CD4-positive, alpha-beta T cell treated with Interleukin-17A for 4 hours (primary cell): ENCODE results near the gene BLZF1.
"Not testable (repeated sequence)": the region's sequence is repeated elsewhere in the genome, so short reads cannot be mapped to it uniquely, and the experiment has no call there.

Source experiments
- DNase-seq: peaks from one replicate; pipeline ENCODE4 v3.0.0-alpha.2; 2020; ENCODE audit warnings: mixed read lengths

BLZF1 gene

DNA sequence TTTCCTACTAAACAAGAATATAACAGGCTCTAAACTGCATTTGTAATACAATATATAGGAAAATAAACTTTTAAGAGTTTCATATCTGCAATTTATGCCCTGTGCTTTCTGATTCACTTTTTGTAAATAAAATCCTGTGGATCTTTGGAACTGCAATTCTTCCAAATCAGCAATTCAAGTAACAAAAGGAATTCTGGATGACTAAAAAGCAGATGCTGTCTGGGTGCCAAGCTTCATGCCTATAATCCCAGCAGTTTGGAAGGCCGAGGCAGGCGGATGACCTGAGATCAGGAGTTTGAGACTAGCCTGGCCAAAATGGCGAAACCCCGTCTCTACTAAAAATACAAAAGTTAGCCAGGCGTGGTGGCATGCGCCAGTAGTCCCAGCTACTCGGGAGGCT is 6.7 kb upstream of the BLZF1 start:
- DNase-seq, result no peak

DNA sequence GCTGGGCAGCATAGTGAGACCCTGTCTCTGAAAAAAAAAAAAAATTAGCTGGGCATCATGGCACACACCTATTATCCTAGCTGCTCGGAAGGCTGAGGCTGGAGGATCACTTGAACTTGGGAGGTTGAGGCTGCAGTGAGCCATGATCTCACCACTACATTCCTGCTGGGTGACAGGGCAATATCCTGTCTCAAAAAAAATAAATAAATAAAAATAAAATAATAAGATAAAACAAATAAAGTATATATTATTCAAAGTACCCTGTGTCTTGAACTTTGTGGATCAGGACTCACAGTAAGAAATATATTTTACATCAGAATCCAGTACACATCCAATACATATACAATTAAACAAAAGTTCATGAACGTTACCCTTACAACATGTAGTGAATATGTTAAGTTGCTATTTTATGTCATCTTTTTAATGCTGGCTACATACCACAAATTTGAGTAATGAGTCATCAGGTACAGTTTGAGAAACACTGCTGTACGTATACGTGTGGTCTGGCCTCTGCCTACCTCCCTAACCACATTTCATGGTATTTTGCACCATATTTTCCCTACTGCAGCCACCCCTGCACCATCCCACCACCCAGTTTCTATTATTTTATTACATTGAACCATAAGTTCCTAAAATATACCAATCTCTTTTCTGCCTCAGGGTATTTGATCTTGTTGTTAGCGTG is 4.8 kb upstream of the BLZF1 start:
- peak; percentile 6 for DNase-seq

DNA sequence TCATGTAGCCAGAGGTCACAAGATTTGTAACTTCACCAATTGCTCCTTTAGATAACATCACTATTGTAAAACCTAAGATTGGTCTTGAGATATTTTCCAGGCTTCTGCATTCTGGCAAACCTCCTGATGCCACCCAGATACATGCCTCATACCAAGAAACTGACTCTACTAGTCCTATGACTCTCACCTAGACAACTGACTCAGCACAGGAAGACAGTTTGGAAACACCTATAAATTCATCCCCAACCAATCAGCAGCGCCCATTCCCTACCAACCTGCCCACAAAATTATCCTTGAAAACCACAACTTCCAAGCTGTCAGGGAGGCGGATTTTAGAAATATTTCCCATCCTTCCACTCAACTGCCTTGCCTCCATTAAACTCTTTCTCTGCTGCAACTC is 3.0 kb upstream of the BLZF1 start:
- no peak for DNase-seq

DNA sequence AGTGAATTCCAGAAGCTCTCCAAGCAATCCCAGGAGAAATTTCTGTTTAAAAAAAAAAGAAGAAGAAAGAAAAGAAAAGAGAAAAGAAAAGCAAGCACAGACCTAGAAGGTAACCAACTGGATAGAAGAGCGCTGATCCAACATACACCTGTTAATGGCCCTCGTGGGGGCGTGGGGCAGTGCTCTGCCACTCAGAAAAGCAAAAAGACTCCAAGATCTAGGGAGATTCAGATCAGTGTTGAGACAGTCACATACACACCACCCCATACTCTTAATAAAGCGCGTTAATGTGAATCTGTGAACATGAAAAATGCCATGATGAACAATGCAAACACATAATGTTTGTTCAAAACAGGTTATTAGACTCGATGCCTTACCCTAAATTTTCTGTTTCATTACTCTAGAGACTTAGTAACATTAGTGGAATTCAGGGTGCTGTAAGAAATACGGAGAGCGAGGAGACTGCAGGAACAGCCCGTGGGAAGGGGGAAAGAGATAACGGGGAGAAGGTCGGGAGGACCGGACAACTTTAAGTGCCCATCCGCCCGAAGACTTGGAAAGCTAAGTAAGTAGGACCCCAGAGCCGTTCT is 804 bp upstream of the BLZF1 start:
- DNase-seq, result no peak

DNA sequence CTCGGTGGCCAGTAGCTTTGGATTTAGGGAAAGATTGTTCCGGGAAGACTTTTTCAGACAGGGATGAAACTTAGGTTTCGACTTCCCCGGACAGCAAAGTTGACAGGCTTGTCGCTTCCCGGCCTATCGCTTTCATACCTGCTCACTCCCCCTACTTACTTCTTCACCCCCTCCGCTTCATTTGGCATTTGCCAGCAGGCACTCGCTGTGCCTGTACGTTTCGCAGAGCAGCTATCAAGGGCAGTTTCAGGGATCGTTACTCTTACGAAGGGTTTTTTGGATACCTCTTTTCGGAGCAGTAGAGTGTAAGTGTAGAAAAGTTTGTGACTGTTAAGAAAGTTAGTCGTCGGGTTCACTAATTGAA is 393 bp downstream of the BLZF1 start:
- peak; percentile 27 for DNase-seq

DNA sequence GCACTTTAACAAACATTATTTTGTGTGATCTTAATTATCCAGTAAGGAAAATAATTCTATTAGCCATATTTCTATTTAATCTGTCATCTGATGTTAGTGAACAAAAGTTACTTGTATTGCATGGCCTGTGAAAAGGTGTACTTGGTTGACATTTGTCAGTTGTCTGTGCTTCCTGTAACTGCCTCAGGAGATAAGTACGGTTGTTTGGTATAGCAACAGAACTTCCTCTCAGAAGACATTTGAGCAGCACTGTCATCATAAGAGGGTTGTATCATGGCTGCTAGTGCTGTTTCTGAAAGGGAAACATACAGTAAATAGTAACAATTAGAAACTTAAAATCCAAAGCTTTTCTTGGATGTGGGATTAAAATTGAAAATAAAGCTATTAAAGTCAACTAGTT is 3.4 kb downstream of the BLZF1 start:
- DNase-seq, result no peak

DNA sequence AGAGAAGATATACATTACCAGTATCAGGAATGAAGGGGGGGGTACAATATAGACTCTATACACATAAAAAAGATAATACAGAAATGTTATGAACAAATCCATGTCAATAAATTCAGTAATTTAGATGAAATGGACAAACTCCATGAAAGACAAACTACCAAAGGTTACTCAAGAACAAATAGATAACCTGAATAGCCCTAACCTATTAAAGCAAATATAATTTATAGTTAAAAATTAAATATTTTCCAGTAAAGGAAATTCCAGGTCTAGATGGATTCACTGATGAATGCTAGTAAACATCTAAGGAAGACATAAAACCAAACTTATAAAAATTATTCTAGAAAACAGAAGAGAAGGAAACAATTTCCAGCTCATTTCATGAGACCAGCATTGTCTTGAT is 13.2 kb downstream of the BLZF1 start:
- DNase-seq, result no peak

DNA sequence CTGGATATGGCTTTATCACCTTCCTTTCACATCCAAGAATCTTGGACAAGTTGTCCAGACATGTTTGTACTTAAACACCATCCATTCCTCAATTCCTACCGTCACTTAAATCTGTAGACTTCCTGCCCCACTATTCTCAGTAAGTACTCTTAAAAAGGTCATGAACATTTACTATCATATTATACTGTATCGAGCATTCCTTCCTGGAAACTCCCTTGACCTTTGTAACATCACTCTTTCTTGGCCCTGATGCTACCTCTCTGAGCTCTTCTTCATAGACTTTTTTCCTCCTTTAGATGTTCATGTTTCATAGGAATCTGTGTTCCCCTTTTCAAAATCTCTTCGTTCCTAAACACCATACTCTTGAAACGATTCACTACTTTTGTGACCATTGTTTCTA is 15.5 kb downstream of the BLZF1 start:
- no peak for DNase-seq

DNA sequence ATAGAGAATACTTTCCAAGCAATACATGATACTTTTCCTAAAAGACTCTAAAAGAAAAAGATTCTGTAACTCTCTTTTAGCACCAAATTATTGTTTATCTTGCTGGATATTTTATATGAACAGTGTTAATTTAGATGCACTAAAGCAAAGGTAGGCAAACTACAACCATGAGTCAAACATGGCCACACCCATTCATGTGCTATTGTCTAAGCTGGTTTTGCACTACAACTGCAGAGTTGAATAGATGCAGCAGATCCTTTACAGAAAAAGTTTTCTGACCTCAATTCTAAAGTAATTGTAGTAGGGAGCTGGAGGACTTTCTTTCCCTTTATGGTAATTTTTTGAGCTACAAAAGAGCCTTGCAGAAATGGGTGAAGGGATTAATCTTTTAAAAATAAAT is 19.4 kb downstream of the BLZF1 start:
- DNase-seq, result no peak

DNA sequence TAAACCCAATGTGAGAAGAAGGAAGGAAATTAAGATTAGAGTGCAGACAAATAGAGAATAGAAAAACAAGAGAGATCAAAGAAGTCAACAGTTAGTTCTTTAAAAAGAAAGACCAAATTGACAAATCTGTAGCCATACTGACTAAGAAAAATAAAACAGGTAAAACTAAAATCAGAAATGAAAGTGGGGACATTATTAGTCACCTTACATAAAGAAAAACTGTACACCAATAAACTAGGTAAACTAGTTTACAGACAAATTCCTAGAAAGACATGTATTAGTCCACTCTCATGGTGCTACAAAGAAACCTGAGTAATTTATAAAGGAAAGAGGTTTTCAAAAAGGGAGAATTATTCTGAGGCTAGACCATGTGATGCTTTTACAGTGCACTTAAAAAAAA is 22.3 kb downstream of the BLZF1 start:
- DNase-seq, result no peak

DNA sequence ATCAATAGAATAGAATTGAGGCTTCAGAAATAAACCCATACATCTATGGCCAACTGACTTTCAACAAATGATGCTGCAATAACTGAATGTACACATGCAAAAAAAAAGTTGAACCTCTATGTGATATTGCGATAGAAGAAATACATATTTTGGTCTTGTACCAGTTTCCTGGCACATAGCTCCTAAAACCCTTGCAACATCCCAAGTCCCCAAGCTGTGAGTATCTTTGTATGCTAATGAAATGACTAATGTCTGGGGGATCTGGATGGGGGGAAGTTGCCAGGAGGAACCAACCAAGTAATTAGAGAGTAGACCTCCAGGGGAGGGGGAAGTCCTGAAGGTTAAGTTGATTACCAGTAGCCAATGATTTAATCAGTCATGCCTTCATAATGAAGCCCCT is 24.4 kb downstream of the BLZF1 start:
- no peak for DNase-seq

DNA sequence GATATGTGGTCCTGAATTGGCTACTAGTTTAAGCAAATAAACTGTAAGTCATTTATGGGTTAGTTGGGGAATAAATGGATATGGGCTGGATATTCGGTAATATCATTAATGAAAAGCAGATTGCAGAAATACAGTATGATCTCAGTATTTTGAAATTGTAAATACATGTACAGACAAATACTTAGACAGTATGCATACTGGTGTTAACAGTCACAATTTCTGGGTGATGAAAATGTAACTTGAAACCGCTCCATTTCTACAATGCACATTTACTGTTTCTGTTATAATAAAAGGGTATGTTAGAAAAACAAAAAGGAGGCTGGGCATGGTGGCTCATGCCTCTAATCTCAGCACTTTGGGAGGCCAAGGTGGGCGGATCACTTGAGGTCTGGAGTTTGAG is 28.0 kb downstream of the BLZF1 start:
- no peak for DNase-seq

DNA sequence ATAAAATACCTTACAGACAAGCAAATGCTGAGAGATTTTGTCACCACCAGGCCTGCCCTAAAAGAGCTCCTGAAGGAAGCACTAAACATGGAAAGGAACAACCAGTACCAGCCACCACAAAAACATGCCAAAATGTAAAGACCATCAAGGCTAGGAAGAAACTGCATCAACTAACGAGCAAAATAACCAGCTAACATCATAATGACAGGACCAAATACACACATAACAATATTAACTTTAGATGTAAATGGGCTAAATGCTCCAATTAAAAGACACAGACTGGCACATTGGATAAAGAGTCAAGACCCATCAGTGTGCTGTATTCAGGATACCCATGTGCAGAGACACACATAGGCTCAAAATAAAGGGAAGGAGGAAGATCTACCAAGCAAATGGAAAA is 34.6 kb downstream of the BLZF1 start:
- not testable (repeated sequence) for DNase-seq

DNA sequence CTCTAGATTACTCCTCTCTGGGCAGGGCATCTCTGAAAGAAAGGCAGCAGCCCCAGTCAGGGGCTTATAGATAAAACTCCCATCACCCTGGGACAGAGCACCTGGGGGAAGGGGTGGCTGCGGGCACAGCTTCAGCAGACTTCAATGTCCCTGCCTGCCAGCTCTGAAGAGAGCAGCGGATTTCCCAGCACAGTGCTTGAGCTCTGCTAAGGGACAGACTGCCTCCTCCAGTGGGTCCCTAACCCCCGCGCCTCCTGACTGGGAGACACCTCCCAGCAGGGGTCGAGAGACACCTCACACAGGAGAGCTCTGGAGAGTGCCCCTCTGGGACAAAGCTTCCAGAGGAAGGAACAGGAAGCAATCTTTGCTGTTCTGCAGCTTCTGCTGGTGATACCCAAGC is 40.3 kb downstream of the BLZF1 start:
- not testable (repeated sequence) for DNase-seq

DNA sequence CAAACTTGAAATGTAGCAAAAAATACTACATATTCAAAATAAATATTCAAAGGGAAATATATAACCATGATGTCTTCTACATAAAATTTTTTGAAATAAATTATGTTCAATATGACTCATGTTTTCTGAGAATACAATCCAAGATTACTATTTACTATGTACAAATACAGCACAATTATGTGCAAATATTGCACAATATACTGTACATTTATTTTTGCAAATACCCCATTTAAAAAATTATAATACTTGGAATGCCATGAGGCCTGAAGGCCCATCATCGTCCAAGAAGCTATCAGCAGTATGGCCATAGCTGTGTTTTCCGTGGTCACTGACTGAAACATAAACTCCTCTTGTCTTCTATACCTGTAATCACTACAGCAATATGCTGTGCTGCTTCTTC is 47.0 kb downstream of the BLZF1 start:
- DNase-seq, result no peak

DNA sequence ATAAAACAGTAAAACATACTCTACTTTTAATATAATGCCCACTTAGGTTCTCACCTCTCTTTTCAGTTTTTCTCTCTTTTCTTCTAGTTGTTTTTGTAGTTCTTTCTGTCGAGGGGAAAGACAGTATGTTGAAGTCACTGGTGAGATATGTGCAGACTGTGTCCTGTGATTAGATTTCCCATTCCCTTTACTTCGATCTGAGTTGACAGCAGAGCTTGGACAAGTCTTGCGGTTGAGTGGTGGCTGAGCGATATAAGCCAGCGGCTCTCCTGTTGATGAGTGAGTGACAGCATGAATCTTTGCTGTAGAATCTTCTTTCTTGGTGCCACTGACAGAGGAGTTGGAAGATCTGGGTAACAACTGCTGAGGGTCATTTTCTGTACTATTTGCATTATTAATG is 53.3 kb downstream of the BLZF1 start:
- DNase-seq, result no peak

DNA sequence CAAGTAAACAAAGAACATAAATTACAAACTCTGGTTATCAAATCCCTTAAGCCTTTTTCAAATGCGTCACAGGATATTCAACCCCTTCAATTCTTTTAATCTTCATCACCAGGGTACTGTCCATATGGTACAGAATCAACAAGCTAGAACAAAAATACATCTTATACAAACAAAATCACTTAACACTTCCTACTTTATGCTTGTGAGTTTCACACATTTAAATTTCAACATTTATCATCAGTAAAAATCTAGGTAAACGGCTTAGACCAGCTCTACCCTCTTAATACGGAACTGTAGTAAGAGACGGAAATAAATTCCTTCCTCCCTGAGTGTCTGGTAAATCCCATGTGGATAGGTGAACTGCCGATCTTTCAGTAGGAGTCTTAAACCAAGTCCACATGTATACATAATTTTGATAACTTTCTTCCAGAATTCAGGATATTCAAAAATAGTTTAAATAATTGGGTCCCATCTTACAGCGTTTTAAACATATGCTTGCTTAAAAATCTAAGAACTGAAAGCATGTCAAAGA is 58.2 kb downstream of the BLZF1 start:
- DNase-seq, result no peak

DNA sequence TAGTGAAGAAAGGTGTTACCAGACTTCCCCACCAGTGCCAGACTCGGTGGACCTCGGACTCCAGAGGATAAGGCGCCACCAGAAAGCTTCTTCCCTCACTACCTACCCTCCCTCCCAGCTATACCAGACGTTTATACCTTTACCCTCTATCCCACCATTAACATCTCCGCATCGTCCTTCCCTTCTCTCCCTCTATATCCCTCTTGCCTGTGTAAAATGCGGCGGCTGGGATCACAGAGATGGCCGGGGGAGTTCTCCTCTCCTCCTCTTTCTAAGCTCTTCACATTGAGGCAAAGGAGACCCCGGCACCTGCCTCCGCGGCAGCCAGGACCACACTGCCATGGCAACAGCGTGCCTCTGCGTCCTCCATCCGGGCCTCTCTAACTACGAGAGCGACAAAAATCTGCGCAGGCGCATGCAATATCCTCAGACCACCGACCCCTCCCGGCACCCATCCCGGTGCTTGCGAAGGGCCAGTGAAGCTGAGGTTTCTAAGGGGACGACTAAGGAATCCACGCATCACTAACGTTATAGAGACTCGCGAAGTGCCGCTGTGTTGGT is 59.2 kb downstream of the BLZF1 start, which contains the start of gene CCDC181:
TSS of gene CCDC181 (minus strand) at position 394 of the 561 bp plus-strand sequence. CDS start 2,547 bp downstream, outside the sequence.
- peak; percentile 60 for DNase-seq
